Pancreas (tissue), 10 donors: ENCODE measurements around the gene OR1Q1. TPM values are rescaled to one million over a fixed set of nuclear protein-coding genes. Genes with fewer than 3 reads are reported as not detected.

Experiments used
- ATAC-seq, 4 donors: fragments of 200-7000 bp; cut with Tn5 transposase; one replicate each; pipeline versions ENCODE4 v1.8.0 to v1.9.1; 2020; ENCODE audit warnings: mild to moderate bottlenecking in 4 of 4, moderate library complexity in 4 of 4
- DNase-seq, 6 donors: peaks; one replicate each; pipeline ENCODE4 v3.0.0-alpha.2; 2020
- FAIRE-seq: peaks from 2 replicates; lab custom pipeline; 2012; peaks lifted over from hg19 to GRCh38; lab: Jason Lieb, UNC
- H3K27ac ChIP-seq, 4 donors: fragments of 200-600 bp; sonication (generic); 1 replicate in 3 of 4; 2 replicates in 1 of 4; pipeline versions ENCODE4 v1.5.0 to v1.8.0; 2020
- H3K27me3 ChIP-seq, 4 donors: fragments of 200-600 bp; one replicate each; pipeline ENCODE4 v1.8.0; 2021
- H3K36me3 ChIP-seq, 3 donors: fragments of 200-600 bp; sonication (generic) in 1 of 3; one replicate each; pipeline versions ENCODE4 v1.5.0 to v1.8.0; 2020 to 2021
- H3K4me1 ChIP-seq, 3 donors: fragments of 200-600 bp; one replicate each; pipeline ENCODE4 v1.8.0; 2021
- H3K4me3 ChIP-seq, 4 donors: fragments of 200-600 bp; sonication (generic) in 2 of 4; one replicate each; pipeline versions ENCODE4 v1.5.0 to v1.8.0; 2020 to 2021
- H3K9me3 ChIP-seq, 4 donors: fragments of 200-600 bp; one replicate each; pipeline ENCODE4 v1.8.0; 2021
- CTCF ChIP-seq, 4 donors: fragments of 200-600 bp; sonication (generic) in 3 of 4; IDR thresholded peaks; one replicate each; pipeline versions ENCODE4 v1.5.0 to v1.8.0; 2021; ENCODE audit warnings: antibody characterized with exemption in 4 of 4
- WGBS, 2 donors: extraction: QIAGEN DNeasy Blood & Tissue Kit; methylation state at CpG; one replicate each; pipeline ENCODE4 v1.1.7; 2013; 5-methylcytosine and 5-hydroxymethylcytosine counted together
- intact Hi-C, 3 donors: fragments of 100-400 bp; cut with DNase I; formaldehyde crosslinking; loops; one replicate each; pipeline versions ENCODE4 v1.11.1 to v1.14.2; 2022
- polyA plus RNA-seq, 2 donors: library from polyadenylated mRNA; stranded (reverse); fragments of 200-250 nt; gene quantifications; one replicate each; pipeline ENCODE4 v1.2.3, GENCODE V29; 2013
- total RNA-seq, 6 donors: library from RNA; stranded (reverse); fragmentation: NEBNext Ultra II Directional in 4 of 6; extraction: Animal tissue kit (Norgen Biotek cat#: 25700) in 4 of 6; gene quantifications; one replicate each; pipeline versions ENCODE4 v1.2.1 to v1.2.4, GENCODE V29; 2021 to 2023
- donor health status: healthy with polysubstance abuse.
- donor health status: DM: no; HTN: no; CAD: no; lungs with moderate emphysema.
- donor health status: DM: no; HTN: no; CAD: no.
- donor health status: control.
- donor health status: control.
- donor health status: Bipolar disorder and iron deficiency.
- donor health status: DM: yes; HTN: yes; CAD: no.
- donor health status: DM: no; HTN: no; CAD: no.
- donor health status: DM: no; HTN: no; CAD: no.
- donor health status: DM: yes; HTN: yes; CAD: no.

The OR1Q1 gene
- total and polyA plus RNA-seq, 8 donors, result not detected

- H3K4me3 ChIP-seq, result no peak overlapping the region
- no peaks in the 10 kb centered on the region for H3K9me3 ChIP-seq
- no peaks in the 10 kb centered on the region for H3K36me3 ChIP-seq
- FAIRE-seq, result no peak
- 21 to 29% methylated on average over 1 of the region's 1 CpG for WGBS, 2 donors
- no peak overlapping the region for H3K27ac ChIP-seq
- TF ChIP-seq CTCF (IDR thresholded peaks at IDR 0.05), result no peak
- H3K27me3 ChIP-seq, result no peaks in the 10 kb centered on the region
- no peak for ATAC-seq
- intact Hi-C loops, result no loop called here
- DNase-seq, result no peak
- H3K4me1 ChIP-seq, result no peaks in the 10 kb centered on the region
Measured at GRCh38 chr9:122656378-122656777, 41.8 kb downstream of the OR1Q1 start.

GRCh38 chr9:122657527-122657926 lies 43.0 kb downstream of the OR1Q1 start, which contains the start of gene OR1B1:
OR1B1 (minus strand) TSS chr9:122657627.
- WGBS, 2 donors, result 77 to 91% methylated on average over 3 of the region's 3 CpGs
- TF ChIP-seq CTCF (IDR thresholded peaks at IDR 0.05), result no peak
- intact Hi-C loops, result no loop called here
- no peak for DNase-seq
- no peaks in the 10 kb centered on the region for H3K27me3 ChIP-seq
- no peak for ATAC-seq
- FAIRE-seq, result no peak
- no peak within 1 kb of the TSS for H3K4me3 ChIP-seq
- H3K27ac ChIP-seq, result no peak within 1 kb of the TSS
- no peaks in the 10 kb centered on the region for H3K36me3 ChIP-seq
- H3K9me3 ChIP-seq, result no peaks in the 10 kb centered on the region
- H3K4me1 ChIP-seq, result no peaks in the 10 kb centered on the region

- Histone ChIP-seq H3K27me3 (no peaks in the 10 kb centered on the region), H3K27ac (no peak within 1 kb of the TSS), H3K9me3 (no peaks in the 10 kb centered on the region), H3K4me3 (no peak within 1 kb of the TSS), H3K4me1 (no peaks in the 10 kb centered on the region), H3K36me3 (no peaks in the 10 kb centered on the region)
- no peak for DNase-seq
- no peak for TF ChIP-seq CTCF (IDR thresholded peaks at IDR 0.05)
- FAIRE-seq, result no peak
- intact Hi-C loops, result no loop called here
- WGBS, 2 donors, result 52 to 53% methylated on average over 2 of the region's 2 CpGs
- ATAC-seq, result no peak
Measured at GRCh38 chr9:122661416-122661815, 46.9 kb downstream of the OR1Q1 start, which contains the start of gene OR1L1. OR1L1 (plus strand) TSS chr9:122661716; CDS start chr9:122661716, 0 bp downstream.

Other genes with a start within 250 kb of the OR1Q1 start
- 1 to 10 TPM in 3 of 6 donors, under 1 TPM in 3; 0.32 to 9.9 (median 1.6) TPM for gene PTGS1, start 243.7 kb upstream of the OR1Q1 start, total RNA-seq
- gene PTGS1, start 243.7 kb upstream of the OR1Q1 start, polyA plus RNA-seq, result 1 to 10 TPM in 1 of 2 donors, under 1 TPM in 1; 0.76 to 1.1 TPM
- gene OR1J1, start 136.8 kb upstream of the OR1Q1 start, total RNA-seq, result not detected
- gene OR1J1, start 136.8 kb upstream of the OR1Q1 start, polyA plus RNA-seq, result not detected
- gene OR1J2, start 103.9 kb upstream of the OR1Q1 start, total RNA-seq, result not detected
- gene OR1J2, start 103.9 kb upstream of the OR1Q1 start, polyA plus RNA-seq, result under 1 TPM in 1 of 2 donors, not detected in 1; 0.12 TPM
- gene OR1J4, start 95.6 kb upstream of the OR1Q1 start, total RNA-seq, result not detected
- gene OR1J4, start 95.6 kb upstream of the OR1Q1 start, polyA plus RNA-seq, result not detected
- gene OR1N1, start 87.4 kb upstream of the OR1Q1 start, total RNA-seq, result not detected
- not detected for gene OR1N1, start 87.4 kb upstream of the OR1Q1 start, polyA plus RNA-seq
- not detected for gene OR1N2, start 61.6 kb upstream of the OR1Q1 start, total RNA-seq
- not detected for gene OR1N2, start 61.6 kb upstream of the OR1Q1 start, polyA plus RNA-seq
- under 1 TPM in 1 of 6 donors, not detected in 5; 0.09 TPM for gene OR1L8, start 31.4 kb upstream of the OR1Q1 start, total RNA-seq
- gene OR1L8, start 31.4 kb upstream of the OR1Q1 start, polyA plus RNA-seq, result under 1 TPM in 1 of 2 donors, not detected in 1; 0.05 TPM
- gene OR1B1, start 42.9 kb downstream of the OR1Q1 start, total RNA-seq, result under 1 TPM in 1 of 6 donors, not detected in 5; 0.19 TPM
- not detected for gene OR1B1, start 42.9 kb downstream of the OR1Q1 start, polyA plus RNA-seq
- gene OR1L1, start 47.0 kb downstream of the OR1Q1 start, total RNA-seq, result not detected
- not detected for gene OR1L1, start 47.0 kb downstream of the OR1Q1 start, polyA plus RNA-seq
- not detected for gene OR1L3, start 60.4 kb downstream of the OR1Q1 start, total RNA-seq
- not detected for gene OR1L3, start 60.4 kb downstream of the OR1Q1 start, polyA plus RNA-seq
- not detected for gene OR1L4, start 109.3 kb downstream of the OR1Q1 start, total RNA-seq
- gene OR1L4, start 109.3 kb downstream of the OR1Q1 start, polyA plus RNA-seq, result not detected
- gene OR1L6, start 127.6 kb downstream of the OR1Q1 start, total RNA-seq, result not detected
- not detected for gene OR1L6, start 127.6 kb downstream of the OR1Q1 start, polyA plus RNA-seq
- not detected for gene OR5C1, start 174.2 kb downstream of the OR1Q1 start, total RNA-seq
- gene OR5C1, start 174.2 kb downstream of the OR1Q1 start, polyA plus RNA-seq, result not detected
- not detected for gene OR1K1, start 185.4 kb downstream of the OR1Q1 start, total RNA-seq
- gene OR1K1, start 185.4 kb downstream of the OR1Q1 start, polyA plus RNA-seq, result not detected
- gene PDCL, start 213.8 kb downstream of the OR1Q1 start, total RNA-seq, result 10 to 100 TPM in 1 of 6 donors, 1 to 10 TPM in 5; 3.0 to 10.9 (median 6.0) TPM
- 1 to 10 TPM; 3.6 to 6.6 TPM for gene PDCL, start 213.8 kb downstream of the OR1Q1 start, polyA plus RNA-seq